ENCODE measurements around the gene LNX2. TPM values are rescaled to one million over a fixed set of nuclear protein-coding genes. Genes with fewer than 3 reads are reported as not detected.
A peak's percentile ranks its signal among the peaks of the same experiment; 100 is the strongest.

LNX2 gene
- total and polyA plus RNA-seq, 7 experiments from 2014 or later, result 3.2 to 10.7 (median 4.5) TPM

GRCh38 chr13:27505792-27506191 lies 114.5 kb downstream of the LNX2 start:
- no peak overlapping the region for H3K4me3 ChIP-seq (ENCODE audit: low read length)
- peaks cover 0 to 6% (median 0%) of the 10 kb centered on the region in 7 donors for H3K4me1 Mint-ChIP-seq
- CTCF ChIA-PET, result no interaction called here

GRCh38 chr13:27504868-27505194 lies 115.5 kb downstream of the LNX2 start:
- no peaks in the 10 kb centered on the region for H3K36me3 Mint-ChIP-seq
- H3K36me3 ChIP-seq (ENCODE audit: control insufficient read depth in 2 of 3, insufficient read depth in 3 of 3, low read length in 3 of 3), result no peaks in the 10 kb centered on the region
- no peaks in the 10 kb centered on the region for H3K9me3 Mint-ChIP-seq
- no peaks in the 10 kb centered on the region for H3K27me3 ChIP-seq (ENCODE audit: control insufficient read depth in 2 of 2, insufficient read depth in 2 of 2, low read length in 2 of 2)
- no peak overlapping the region for H3K27ac Mint-ChIP-seq
- POLR2A ChIA-PET, result no interaction called here
- H3K4me1 ChIP-seq (ENCODE audit: control insufficient read depth in 2 of 2, insufficient read depth in 2 of 2, low read length in 2 of 2), result no peaks in the 10 kb centered on the region
- intact Hi-C loops (cut with micrococcal nuclease), result no loop called here
- CTCF ChIA-PET, result no interaction called here
- H3K9me3 ChIP-seq (ENCODE audit: control insufficient read depth in 2 of 3, low read length in 3 of 3), result no peaks in the 10 kb centered on the region
- H3K4me3 ChIP-seq (ENCODE audit: low read length), result no peak overlapping the region
- no peak for ATAC-seq
- no peak overlapping the region for H3K27ac ChIP-seq (ENCODE audit: low read depth, low read length)
- no peak for DNase-seq
- peaks cover 0 to 8% (median 0%) of the 10 kb centered on the region in 5 donors for H3K27me3 Mint-ChIP-seq
- no peak overlapping the region for H3K4me3 Mint-ChIP-seq
- H3K4me1 Mint-ChIP-seq, result peaks cover 0 to 4% (median 0%) of the 10 kb centered on the region in 7 donors

More at GRCh38 chr13:27505792-27506191, 114.5 kb downstream of the LNX2 start:
- no peaks in the 10 kb centered on the region for H3K4me1 ChIP-seq (ENCODE audit: control insufficient read depth in 2 of 2, insufficient read depth in 2 of 2, low read length in 2 of 2)
- no peaks in the 10 kb centered on the region for H3K27me3 ChIP-seq (ENCODE audit: control insufficient read depth in 2 of 2, insufficient read depth in 2 of 2, low read length in 2 of 2)
- no peak overlapping the region for H3K27ac ChIP-seq (ENCODE audit: low read depth, low read length)
- H3K36me3 ChIP-seq (ENCODE audit: control insufficient read depth in 2 of 3, insufficient read depth in 3 of 3, low read length in 3 of 3), result no peaks in the 10 kb centered on the region
- Mint-ChIP-seq H3K36me3 (no peaks in the 10 kb centered on the region), H3K27ac (no peak overlapping the region), H3K27me3 (peaks cover 0 to 12% (median 0%) of the 10 kb centered on the region in 5 donors), H3K9me3 (peaks cover 0 to 1% (median 0%) of the 10 kb centered on the region in 11 donors), H3K4me3 (no peak overlapping the region)
- intact Hi-C loops (cut with micrococcal nuclease), result no loop called here
- ATAC-seq, result no peak
- no peak for DNase-seq
- no peaks in the 10 kb centered on the region for H3K9me3 ChIP-seq (ENCODE audit: control insufficient read depth in 2 of 3, low read length in 3 of 3)
- POLR2A ChIA-PET, result no interaction called here

- Mint-ChIP-seq H3K4me3 (no peak overlapping the region), H3K36me3 (no peaks in the 10 kb centered on the region), H3K27ac (no peak overlapping the region), H3K4me1 (no peaks in the 10 kb centered on the region), H3K9me3 (no peaks in the 10 kb centered on the region), H3K27me3 (peaks cover 0 to 4% (median 0%) of the 10 kb centered on the region in 5 donors)
- DNase-seq (no peak), ATAC-seq (no peak)
- intact Hi-C loops (cut with micrococcal nuclease), result no loop called here
- no peaks in the 10 kb centered on the region for H3K27me3 ChIP-seq (ENCODE audit: control insufficient read depth in 2 of 2, insufficient read depth in 2 of 2, low read length in 2 of 2)
- H3K9me3 ChIP-seq (ENCODE audit: control insufficient read depth in 2 of 3, low read length in 3 of 3), result no peaks in the 10 kb centered on the region
- no peak overlapping the region for H3K4me3 ChIP-seq (ENCODE audit: low read length)
- H3K36me3 ChIP-seq (ENCODE audit: control insufficient read depth in 2 of 3, insufficient read depth in 3 of 3, low read length in 3 of 3), result no peaks in the 10 kb centered on the region
- H3K4me1 ChIP-seq (ENCODE audit: control insufficient read depth in 2 of 2, insufficient read depth in 2 of 2, low read length in 2 of 2), result no peaks in the 10 kb centered on the region
- ChIA-PET POLR2A (no interaction called here), CTCF (no interaction called here)
- H3K27ac ChIP-seq (ENCODE audit: low read depth, low read length), result no peak overlapping the region
Observed at GRCh38 chr13:27504128-27504867, 116.0 kb downstream of the LNX2 start.

- Mint-ChIP-seq H3K27me3 (peaks cover 0 to 4% (median 0%) of the 10 kb centered on the region in 5 donors), H3K4me3 (no peak overlapping the region), H3K36me3 (no peaks in the 10 kb centered on the region), H3K9me3 (peaks cover 0 to 1% (median 0%) of the 10 kb centered on the region in 11 donors), H3K4me1 (no peaks in the 10 kb centered on the region), H3K27ac (peak overlapping the region in 1 of 9 donors; percentile 54)
- no peak for ATAC-seq
- H3K36me3 ChIP-seq (ENCODE audit: control insufficient read depth in 2 of 3, insufficient read depth in 3 of 3, low read length in 3 of 3), result no peaks in the 10 kb centered on the region
- H3K27ac ChIP-seq (ENCODE audit: low read depth, low read length), result no peak overlapping the region
- no peak for DNase-seq
- ChIA-PET CTCF (no interaction called here), POLR2A (no interaction called here)
- no peaks in the 10 kb centered on the region for H3K9me3 ChIP-seq (ENCODE audit: control insufficient read depth in 2 of 3, low read length in 3 of 3)
- intact Hi-C loops (cut with micrococcal nuclease), result no loop called here
- H3K4me3 ChIP-seq (ENCODE audit: low read length), result no peak overlapping the region
- H3K4me1 ChIP-seq (ENCODE audit: control insufficient read depth in 2 of 2, insufficient read depth in 2 of 2, low read length in 2 of 2), result no peaks in the 10 kb centered on the region
- H3K27me3 ChIP-seq (ENCODE audit: control insufficient read depth in 2 of 2, insufficient read depth in 2 of 2, low read length in 2 of 2), result no peaks in the 10 kb centered on the region
Observed at GRCh38 chr13:27500806-27501534, 119.4 kb downstream of the LNX2 start.

- intact Hi-C loops (cut with micrococcal nuclease), result no loop called here
- Mint-ChIP-seq H3K4me3 (no peak overlapping the region), H3K27ac (no peak overlapping the region), H3K36me3 (no peaks in the 10 kb centered on the region), H3K4me1 (no peaks in the 10 kb centered on the region), H3K9me3 (peaks cover 0 to 1% (median 0%) of the 10 kb centered on the region in 11 donors), H3K27me3 (peaks cover 0 to 2% (median 0%) of the 10 kb centered on the region in 5 donors)
- Histone ChIP-seq H3K4me1 (ENCODE audit: control insufficient read depth in 2 of 2, insufficient read depth in 2 of 2, low read length in 2 of 2) (no peaks in the 10 kb centered on the region), H3K36me3 (ENCODE audit: control insufficient read depth in 2 of 3, insufficient read depth in 3 of 3, low read length in 3 of 3) (no peaks in the 10 kb centered on the region), H3K27ac (ENCODE audit: low read depth, low read length) (no peak overlapping the region), H3K4me3 (ENCODE audit: low read length) (no peak overlapping the region), H3K27me3 (ENCODE audit: control insufficient read depth in 2 of 2, insufficient read depth in 2 of 2, low read length in 2 of 2) (no peaks in the 10 kb centered on the region), H3K9me3 (ENCODE audit: control insufficient read depth in 2 of 3, low read length in 3 of 3) (no peaks in the 10 kb centered on the region)
- POLR2A ChIA-PET, result no interaction called here
- no peak for DNase-seq
- CTCF ChIA-PET, result no interaction called here
- ATAC-seq, result no peak
Observed at GRCh38 chr13:27497563-27498230, 122.6 kb downstream of the LNX2 start.

- no peak overlapping the region for H3K4me3 ChIP-seq (ENCODE audit: low read length)
- intact Hi-C loops (cut with micrococcal nuclease), result no loop called here
- H3K9me3 ChIP-seq (ENCODE audit: control insufficient read depth in 2 of 3, low read length in 3 of 3), result no peaks in the 10 kb centered on the region
- no peak overlapping the region for H3K4me3 Mint-ChIP-seq
- ATAC-seq, result no peak
- H3K27me3 Mint-ChIP-seq, result no peaks in the 10 kb centered on the region
- peaks cover 0 to 1% (median 0%) of the 10 kb centered on the region in 11 donors for H3K9me3 Mint-ChIP-seq
- H3K27me3 ChIP-seq (ENCODE audit: control insufficient read depth in 2 of 2, insufficient read depth in 2 of 2, low read length in 2 of 2), result no peaks in the 10 kb centered on the region
- no peak for DNase-seq
- no peak overlapping the region for H3K27ac ChIP-seq (ENCODE audit: low read depth, low read length)
- H3K36me3 ChIP-seq (ENCODE audit: control insufficient read depth in 2 of 3, insufficient read depth in 3 of 3, low read length in 3 of 3), result no peaks in the 10 kb centered on the region
- ChIA-PET CTCF (no interaction called here), POLR2A (no interaction called here)
- no peaks in the 10 kb centered on the region for H3K4me1 Mint-ChIP-seq
- no peak overlapping the region for H3K27ac Mint-ChIP-seq
- H3K36me3 Mint-ChIP-seq, result no peaks in the 10 kb centered on the region
- no peaks in the 10 kb centered on the region for H3K4me1 ChIP-seq (ENCODE audit: control insufficient read depth in 2 of 2, insufficient read depth in 2 of 2, low read length in 2 of 2)
Observed at GRCh38 chr13:27496536-27497273, 123.6 kb downstream of the LNX2 start.

Measured in naive thymus-derived CD4-positive, alpha-beta T cell (primary cell).